ENCODE measurements around the gene OIT3. TPM values are rescaled to one million over a fixed set of nuclear protein-coding genes. Genes with fewer than 3 reads are reported as not detected.

Gene OIT3
- not detected in 2 replicates for total RNA-seq (2014; rRNA removed; shearing (Covaris generic))
- not detected in 2 replicates for total RNA-seq (2022)
- percentile 8 among the genes with signal in this experiment for Bru-seq, nascent RNA
- percentile 11 among the genes with signal in this experiment for BruChase-seq, experiment 1, labeled RNA remaining after a 6-hour chase
- BruChase-seq, experiment 2, labeled RNA remaining after a 2-hour chase = percentile 13 among the genes with signal in this experiment
- long read RNA-seq = 0 reads

GRCh38 chr10:72893136-72893798, at the start of gene OIT3:
OIT3 (plus strand) TSS chr10:72893739; CDS start chr10:72893799, 60 bp downstream.
- H3K4me3 ChIP-seq (ENCODE audit: low read depth, low read length, poor library complexity, severe bottlenecking) = no peak within 1 kb of the TSS
- no peaks in the 10 kb centered on the region for H3K9me2 ChIP-seq (ENCODE audit: insufficient read depth, low read length)
- ChIA-PET POLR2A (interaction anchor here (0.6 to 0.8 kb wide), 2 partner anchors 34 to 706 kb away, joined by 3 to 4 read pairs; no protein-coding TSS in a partner anchor), CTCF (ENCODE audit: unreplicated experiment) (no interaction called here)
- TF ChIP-seq EZH2phosphoT487 (IDR thresholded peaks at IDR 0.05; ENCODE audit: borderline replicate concordance, low read depth, low read length) = no peak
- no peak for TF ChIP-seq CTCF (conservative IDR thresholded peaks at IDR 0.05; ENCODE audit: low read length)
- no peak within 1 kb of the TSS for H3K4me2 ChIP-seq (ENCODE audit: low read length)
- DNase-seq (ENCODE audit: low spot score) = no peak
- no peaks in the 10 kb centered on the region for H3K4me1 ChIP-seq (ENCODE audit: insufficient read depth, low read length, poor library complexity, severe bottlenecking)
- intact Hi-C loops (cut with micrococcal nuclease; ENCODE audit: unreplicated experiment) = no loop called here
- no TSS peak for BruUV-seq (replicated peaks)
- H3K27ac ChIP-seq (ENCODE audit: low read depth, low read length, poor library complexity, severe bottlenecking) = no peak within 1 kb of the TSS
- H4K20me1 ChIP-seq (ENCODE audit: insufficient read depth, low read length) = no peaks in the 10 kb centered on the region
- no peaks in the 10 kb centered on the region for H3K79me2 ChIP-seq (ENCODE audit: insufficient read depth, low read depth, low read length)
- H3K36me3 ChIP-seq (ENCODE audit: insufficient read depth, low read length) = no peaks in the 10 kb centered on the region
- no peak within 1 kb of the TSS for H2AFZ ChIP-seq (ENCODE audit: low read length)
- H3K9me3 ChIP-seq (ENCODE audit: low read length) = no peaks in the 10 kb centered on the region

- BruUV-seq (replicated peaks) = no TSS peak
- Histone ChIP-seq H3K9me2 (ENCODE audit: insufficient read depth, low read length) (no peaks in the 10 kb centered on the region), H3K27ac (ENCODE audit: low read depth, low read length, poor library complexity, severe bottlenecking) (no peak overlapping the region), H3K4me2 (ENCODE audit: low read length) (no peak overlapping the region), H4K20me1 (ENCODE audit: insufficient read depth, low read length) (no peaks in the 10 kb centered on the region), H2AFZ (ENCODE audit: low read length) (no peak overlapping the region), H3K4me3 (ENCODE audit: low read depth, low read length, poor library complexity, severe bottlenecking) (no peak overlapping the region), H3K79me2 (ENCODE audit: insufficient read depth, low read depth, low read length) (no peaks in the 10 kb centered on the region), H3K9me3 (ENCODE audit: low read length) (peaks cover 11% of the 10 kb centered on the region; the same call in 1 of the 2 replicates), H3K4me1 (ENCODE audit: insufficient read depth, low read length, poor library complexity, severe bottlenecking) (no peaks in the 10 kb centered on the region), H3K36me3 (ENCODE audit: insufficient read depth, low read length) (no peaks in the 10 kb centered on the region)
- TF ChIP-seq EZH2phosphoT487 (IDR thresholded peaks at IDR 0.05; ENCODE audit: borderline replicate concordance, low read depth, low read length) (no peak), CTCF (conservative IDR thresholded peaks at IDR 0.05; ENCODE audit: low read length) (no peak)
- ChIA-PET CTCF (ENCODE audit: unreplicated experiment) (no interaction called here), POLR2A (interaction anchor here (0.8 kb wide), 1 partner anchor 23 kb away, joined by 3 read pairs; no protein-coding TSS in a partner anchor)
- intact Hi-C loops (cut with micrococcal nuclease; ENCODE audit: unreplicated experiment) = no loop called here
- no peak for DNase-seq (ENCODE audit: low spot score)
Measured at GRCh38 chr10:72846238-72846637, 47.3 kb upstream of the OIT3 start.

DNA sequence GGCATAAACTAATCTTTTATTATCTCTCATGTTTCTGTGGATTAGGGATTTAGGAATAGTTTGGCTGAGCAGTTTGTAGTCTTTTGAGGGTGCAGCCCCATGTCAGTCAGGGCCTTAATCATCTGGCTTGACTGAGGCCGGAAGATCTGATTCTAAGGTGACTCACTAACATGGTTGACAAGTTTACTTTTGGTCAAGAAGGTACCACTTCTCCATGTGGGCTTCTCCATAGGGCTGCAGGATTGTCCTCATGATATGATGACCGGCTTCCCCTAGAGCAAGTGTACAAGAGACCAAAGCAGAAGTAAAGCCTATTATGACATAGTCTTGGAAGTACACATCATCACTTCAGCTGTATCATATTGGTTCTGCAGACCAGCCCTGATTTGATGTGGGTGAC, 45.9 kb upstream of the OIT3 start:
- Histone ChIP-seq H3K4me2 (ENCODE audit: low read length) (no peak overlapping the region), H3K36me3 (ENCODE audit: insufficient read depth, low read length) (no peaks in the 10 kb centered on the region), H3K27ac (ENCODE audit: low read depth, low read length, poor library complexity, severe bottlenecking) (no peak overlapping the region), H3K79me2 (ENCODE audit: insufficient read depth, low read depth, low read length) (no peaks in the 10 kb centered on the region), H3K9me3 (ENCODE audit: low read length) (peaks cover 25% of the 10 kb centered on the region), H3K9me2 (ENCODE audit: insufficient read depth, low read length) (no peaks in the 10 kb centered on the region), H3K4me3 (ENCODE audit: low read depth, low read length, poor library complexity, severe bottlenecking) (no peak overlapping the region), H2AFZ (ENCODE audit: low read length) (no peak overlapping the region), H3K4me1 (ENCODE audit: insufficient read depth, low read length, poor library complexity, severe bottlenecking) (no peaks in the 10 kb centered on the region), H4K20me1 (ENCODE audit: insufficient read depth, low read length) (no peaks in the 10 kb centered on the region)
- BruUV-seq (replicated peaks) = no TSS peak
- intact Hi-C loops (cut with micrococcal nuclease; ENCODE audit: unreplicated experiment) = no loop called here
- ChIA-PET POLR2A (no interaction called here), CTCF (ENCODE audit: unreplicated experiment) (no interaction called here)
- DNase-seq (ENCODE audit: low spot score) = no peak
- TF ChIP-seq CTCF (conservative IDR thresholded peaks at IDR 0.05; ENCODE audit: low read length) (no peak), EZH2phosphoT487 (IDR thresholded peaks at IDR 0.05; ENCODE audit: borderline replicate concordance, low read depth, low read length) (no peak)
